Muscle of arm (tissue), 14 donors: Measurements from ENCODE around the gene IL1RAPL2. TPM values are rescaled to one million over a fixed set of nuclear protein-coding genes. Genes with fewer than 3 reads are reported as not detected.
"Not testable (repeated sequence)": the region's sequence is repeated elsewhere in the genome, so short reads cannot be mapped to it uniquely, and the experiment has no call there.

ENCODE experiments used
- DNase-seq: peaks from one replicate; pipeline ENCODE4 v3.0.0-alpha.2; 2013
- long read RNA-seq, 11 donors: transcript quantifications; one replicate each; lab custom pipeline, GENCODE V29; 2026
- polyA plus RNA-seq, 12 donors: library from polyadenylated mRNA; unstranded; fragments of 120-200 nt; gene quantifications; one replicate each; pipeline ENCODE4 v1.2.1, GENCODE V29; 2013; ENCODE audit not compliant: insufficient read length in 12 of 12

The IL1RAPL2 gene
- polyA plus RNA-seq = 1 to 10 TPM in 10 of 12 donors, not detected in 2; 1.7 to 4.2 (median 2.8) TPM
- long read RNA-seq, donor 1 = 0 reads
- long read RNA-seq, donor 2, partial matches to known transcripts = 0 of 1 reads
- long read RNA-seq, donor 2, other reads (novel, unspliced or antisense) = 0 of 1 reads
- long read RNA-seq, donor 3 = 0 reads
- long read RNA-seq, donor 4 = 0 reads
- long read RNA-seq, donor 5, partial matches to known transcripts = 0 of 1 reads
- long read RNA-seq, donor 5, other reads (novel, unspliced or antisense) = 0 of 1 reads
- long read RNA-seq, donor 6 = 0 reads
- long read RNA-seq, donor 7 = 0 reads
- long read RNA-seq, donor 8 = 0 reads
- long read RNA-seq, donor 9 = 0 reads
- long read RNA-seq, donor 10 = 0 reads
- long read RNA-seq, donor 11 = 0 reads

- peak; percentile 41 for DNase-seq
These were observed at the start of gene IL1RAPL2 for GRCh38 chrX:104565791-104566680. Gene IL1RAPL2, plus strand, starts transcription at chrX:104566199.

GRCh38 chrX:104522386-104522785 is 43.6 kb upstream of the IL1RAPL2 start:
- no peak for DNase-seq

GRCh38 chrX:104523858-104524257 is 42.1 kb upstream of the IL1RAPL2 start:
- no peak for DNase-seq

GRCh38 chrX:104539081-104539480 is 26.9 kb upstream of the IL1RAPL2 start:
- no peak for DNase-seq

- DNase-seq = not testable (repeated sequence)
These were observed 23.6 kb upstream of the IL1RAPL2 start for GRCh38 chrX:104542447-104542846.

- no peak for DNase-seq
These were observed 1.7 kb upstream of the IL1RAPL2 start for GRCh38 chrX:104564335-104564734.

GRCh38 chrX:104564921-104565703 is 887 bp upstream of the IL1RAPL2 start:
- no peak for DNase-seq

GRCh38 chrX:104566681-104567501 is 892 bp downstream of the IL1RAPL2 start:
- no peak for DNase-seq

GRCh38 chrX:104567506-104567905 is 1.5 kb downstream of the IL1RAPL2 start:
- DNase-seq = no peak

GRCh38 chrX:104568304-104568915 is 2.4 kb downstream of the IL1RAPL2 start:
- no peak for DNase-seq

GRCh38 chrX:104618106-104618895 is 52.3 kb downstream of the IL1RAPL2 start:
- DNase-seq = no peak

GRCh38 chrX:104621781-104622180 is 55.8 kb downstream of the IL1RAPL2 start:
- DNase-seq = no peak

GRCh38 chrX:104641176-104641575 is 75.2 kb downstream of the IL1RAPL2 start:
- DNase-seq = no peak

- DNase-seq = no peak
These were observed 81.1 kb downstream of the IL1RAPL2 start for GRCh38 chrX:104647084-104647483.

GRCh38 chrX:104659005-104659744 is 93.2 kb downstream of the IL1RAPL2 start:
- peak; percentile 4 for DNase-seq

- DNase-seq = no peak
These were observed 94.1 kb downstream of the IL1RAPL2 start for GRCh38 chrX:104660092-104660491.

GRCh38 chrX:104662694-104663093 is 96.7 kb downstream of the IL1RAPL2 start:
- no peak for DNase-seq

- DNase-seq = no peak
These were observed 99.7 kb downstream of the IL1RAPL2 start for GRCh38 chrX:104665691-104666090.

GRCh38 chrX:104668550-104668949 is 102.6 kb downstream of the IL1RAPL2 start:
- DNase-seq = peak; percentile 16
